HG02588 (cell line): ENCODE results near the gene P3R3URF.

Experiments
- ATAC-seq: cut with Tn5 transposase; IDR thresholded peaks from one replicate; pipeline ENCODE4 v1.9.1; 2021; ENCODE audit warnings: mild to moderate bottlenecking, moderate library complexity; ENCODE audit not compliant: unreplicated experiment

Gene P3R3URF

DNA sequence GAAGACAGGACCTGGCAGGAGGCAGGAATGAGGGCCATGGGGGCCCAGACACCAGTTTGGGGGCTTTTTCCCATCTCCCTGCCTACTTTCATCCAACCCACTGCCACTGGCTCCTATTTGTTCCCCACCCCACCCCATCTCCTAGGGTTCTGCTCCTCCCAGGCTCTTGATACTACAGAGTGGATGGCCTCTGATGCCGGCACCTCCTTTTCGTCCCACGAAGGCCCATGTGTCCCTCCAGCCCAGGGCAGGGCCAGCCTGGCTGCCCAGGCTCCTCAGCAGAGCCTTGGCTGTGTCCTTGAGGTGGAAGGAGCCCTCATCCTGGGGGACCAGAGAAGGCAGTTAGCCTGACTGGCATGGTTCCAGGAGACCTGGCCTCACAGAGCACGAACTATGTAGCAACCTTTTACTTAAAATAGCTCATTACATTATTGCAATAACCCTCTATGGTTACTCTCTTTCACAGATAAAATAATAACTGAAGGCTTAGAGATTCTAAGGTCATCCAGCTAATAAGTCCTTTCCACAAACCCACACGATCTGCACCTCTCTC, 18.4 kb upstream of the P3R3URF start:
- ATAC-seq: no peak

DNA sequence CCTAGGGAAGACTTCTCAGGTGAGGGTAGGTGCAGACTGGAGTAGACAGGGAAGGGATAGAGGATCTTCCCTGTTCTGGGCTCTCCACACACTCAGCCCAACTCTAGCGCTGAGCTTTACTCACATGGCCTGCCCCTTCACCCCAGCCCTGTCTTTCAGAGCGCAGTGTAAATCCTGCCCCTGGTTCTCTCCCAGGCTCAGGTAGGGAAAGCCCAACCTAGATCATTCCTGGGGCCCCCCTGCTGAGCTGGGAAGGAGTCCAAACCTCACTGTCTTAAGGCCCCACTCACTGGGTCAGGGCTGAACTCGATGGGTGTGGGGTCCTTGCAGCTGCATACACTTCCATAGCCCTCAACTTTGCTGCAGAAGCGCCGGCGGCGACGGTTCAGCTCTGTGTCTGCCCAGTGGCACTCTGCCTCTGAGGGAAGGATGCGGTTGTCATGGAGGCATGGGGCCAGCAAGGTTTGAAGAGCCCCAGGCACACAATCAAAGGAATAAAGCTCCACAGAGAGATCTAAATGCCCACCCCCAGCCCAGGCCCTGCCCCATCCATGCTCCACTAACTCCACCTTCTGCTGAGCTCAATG, 17.8 kb upstream of the P3R3URF start:
- no peak for ATAC-seq

DNA sequence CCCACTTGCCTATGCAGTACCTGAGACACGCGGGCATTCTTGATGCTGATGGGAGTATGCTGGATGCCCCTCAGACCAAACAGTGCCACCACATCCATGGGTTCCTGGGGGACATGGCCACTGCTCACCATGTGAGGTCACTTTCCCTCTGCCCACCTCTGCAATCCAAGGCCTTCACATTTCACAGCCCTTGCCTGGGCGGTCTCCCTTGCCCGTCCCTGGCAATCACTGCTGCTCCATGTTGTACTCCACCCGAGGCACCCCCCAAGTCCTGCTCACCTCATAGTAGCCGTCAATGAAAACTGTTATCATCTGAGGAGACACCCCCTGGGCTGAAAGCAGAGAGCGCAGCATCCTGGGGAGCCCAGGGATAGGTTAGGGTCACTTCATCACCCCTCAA, 17.0 kb upstream of the P3R3URF start:
- no peak for ATAC-seq

- ATAC-seq: no peak
These were observed 15.9 kb upstream of the P3R3URF start for GRCh38 chr1:46192171-46192570.

- no peak for ATAC-seq
These were observed 14.9 kb upstream of the P3R3URF start for GRCh38 chr1:46191033-46191701.

- ATAC-seq: no peak
These were observed 14.3 kb upstream of the P3R3URF start for GRCh38 chr1:46190539-46190938.

DNA sequence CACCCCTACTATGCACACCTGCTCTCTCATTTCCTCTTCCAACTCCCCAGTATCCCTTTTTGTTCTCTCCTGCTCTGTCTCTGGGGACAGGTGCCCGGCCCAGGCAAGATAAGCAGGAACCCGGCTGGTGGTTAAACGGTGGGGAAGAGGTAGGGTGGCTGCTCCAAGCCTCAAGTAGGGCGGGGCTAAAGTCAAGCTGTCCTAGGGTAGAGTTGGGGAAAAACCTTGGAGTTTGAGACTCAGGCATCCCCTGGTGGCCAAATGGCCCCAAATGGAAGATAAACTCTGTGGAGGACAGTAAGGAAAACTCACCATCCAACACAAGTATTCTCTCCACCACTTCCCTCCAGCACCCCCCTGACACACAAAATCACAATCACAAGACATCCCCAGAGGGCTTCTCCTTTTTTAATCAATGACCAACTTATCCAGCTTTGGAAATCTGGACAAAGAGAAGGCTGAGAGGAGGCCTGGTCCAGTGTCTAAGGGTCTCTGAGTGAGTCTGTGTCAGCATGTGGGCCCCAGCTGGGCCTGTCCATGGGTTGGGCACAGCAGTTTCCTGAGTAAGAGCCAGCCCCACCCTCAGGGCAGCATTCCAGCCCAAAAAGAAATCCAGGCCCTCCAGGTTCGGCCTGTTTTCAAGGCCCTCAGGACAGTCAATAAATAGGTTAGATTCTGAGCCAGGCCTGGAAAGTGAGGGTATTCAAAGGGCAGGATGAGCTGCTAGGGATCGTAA, 12.2 kb upstream of the P3R3URF start:
- no peak for ATAC-seq

GRCh38 chr1:46187106-46187869, 11.0 kb upstream of the P3R3URF start:
- no peak for ATAC-seq

DNA sequence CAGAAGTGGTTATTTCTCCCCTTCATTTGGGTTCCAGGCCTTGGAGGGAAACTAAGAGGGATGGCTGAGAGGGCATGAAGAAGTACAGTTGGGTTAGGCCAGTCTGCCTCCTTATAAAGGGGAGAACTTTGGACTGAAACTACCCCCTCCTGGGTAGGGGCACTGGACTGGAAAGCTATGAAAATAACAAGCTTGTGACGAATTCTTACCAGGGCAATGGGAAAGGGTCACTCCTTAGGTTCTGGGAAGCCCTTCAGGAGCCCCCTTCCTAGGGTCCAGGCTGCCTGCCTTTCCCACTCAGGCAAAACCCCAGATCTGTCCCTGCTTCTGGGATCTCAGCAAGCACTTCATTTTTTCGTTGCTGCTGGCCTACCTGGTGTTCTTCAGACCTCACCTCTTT, 9.8 kb upstream of the P3R3URF start:
- no peak for ATAC-seq

- ATAC-seq: no peak
These were observed 8.8 kb upstream of the P3R3URF start for GRCh38 chr1:46184920-46185658.

DNA sequence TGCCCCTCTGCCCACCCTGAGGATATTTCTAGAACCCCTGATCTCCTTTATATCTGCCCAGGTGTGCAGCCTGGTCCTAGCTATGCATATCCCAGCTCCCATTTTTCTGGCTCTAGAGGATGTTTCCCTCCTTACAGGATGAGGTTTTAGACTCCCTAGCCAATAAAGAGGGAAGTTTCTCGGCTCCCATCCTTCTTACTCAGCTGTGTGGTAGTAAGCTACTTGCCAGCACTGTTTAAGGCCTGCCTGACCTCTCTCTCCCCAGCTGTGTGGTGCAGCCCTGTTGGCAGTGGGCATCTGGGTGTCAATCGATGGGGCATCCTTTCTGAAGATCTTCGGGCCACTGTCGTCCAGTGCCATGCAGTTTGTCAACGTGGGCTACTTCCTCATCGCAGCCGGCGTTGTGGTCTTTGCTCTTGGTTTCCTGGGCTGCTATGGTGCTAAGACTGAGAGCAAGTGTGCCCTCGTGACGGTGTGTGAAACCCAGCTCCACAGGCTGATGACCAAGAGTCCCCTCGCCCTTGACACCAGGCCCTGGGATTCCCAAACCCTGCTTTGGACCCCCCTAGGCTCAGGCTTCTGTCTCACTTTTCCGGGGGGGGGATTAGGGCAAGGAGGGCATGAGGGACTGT, 7.8 kb upstream of the P3R3URF start:
- ATAC-seq: no peak

GRCh38 chr1:46183079-46183847, 7.0 kb upstream of the P3R3URF start:
- ATAC-seq: no peak

DNA sequence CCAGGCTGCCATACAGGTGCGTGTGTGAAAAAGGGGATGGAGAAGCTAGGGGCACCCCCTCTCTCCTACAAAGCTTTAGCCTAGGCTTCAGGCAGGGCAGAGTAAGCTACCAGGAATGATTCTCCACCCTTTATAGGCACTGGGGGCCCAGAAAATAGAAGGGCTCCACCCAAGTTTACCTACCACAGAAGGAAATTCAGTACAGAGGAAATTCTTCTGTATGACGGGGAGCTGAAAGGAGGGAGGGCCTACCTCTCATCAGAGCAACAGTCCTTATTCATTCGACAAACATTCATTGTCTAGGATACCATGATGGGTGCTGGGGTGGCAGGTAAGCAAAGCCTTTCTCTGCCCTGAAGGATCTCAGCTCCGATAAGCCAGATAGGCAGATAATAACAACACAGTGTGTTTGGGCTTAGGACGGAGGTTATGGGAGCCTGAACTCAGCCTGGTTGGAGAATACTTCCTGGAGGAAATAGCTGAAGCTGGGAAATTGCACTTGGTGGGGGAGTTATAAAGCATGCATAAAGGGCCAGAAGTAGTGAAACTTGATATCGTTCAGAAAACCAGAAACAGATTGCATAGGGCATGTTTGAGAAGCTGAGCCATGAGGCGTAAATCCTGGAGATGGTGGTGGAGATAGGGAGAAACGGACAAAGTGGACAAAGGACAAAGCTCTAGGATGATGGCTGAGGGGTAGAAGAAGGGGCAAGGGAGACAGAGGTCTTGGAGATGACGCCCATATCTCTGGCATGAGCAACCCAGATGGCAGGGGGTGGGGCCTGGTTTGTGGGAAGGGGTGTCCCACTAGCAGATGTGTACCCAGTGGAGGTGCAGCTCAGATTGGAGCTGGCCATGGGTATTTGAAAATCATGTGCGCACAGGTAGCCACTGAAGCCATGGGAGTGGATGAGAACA, 5.3 kb upstream of the P3R3URF start:
- no peak for ATAC-seq

- no peak for ATAC-seq
These were observed 3.9 kb upstream of the P3R3URF start for GRCh38 chr1:46180082-46180616.

GRCh38 chr1:46179138-46180081, 3.1 kb upstream of the P3R3URF start:
- ATAC-seq: no peak

GRCh38 chr1:46175243-46175642, 1.0 kb downstream of the P3R3URF start:
- no peak for ATAC-seq
